Activated T-cell treated with anti-CD3 and anti-CD28 coated beads, Interleukin-2, amount 50 U/mL, for 48 hours (primary cell): Measurements from ENCODE around the gene RAB20.
A peak's percentile ranks its signal among the peaks of the same experiment; 100 is the strongest.
"Not testable (repeated sequence)": the region's sequence is repeated elsewhere in the genome, so short reads cannot be mapped to it uniquely, and the experiment has no call there.

Experiments
- DNase-seq, 2 experiments: peaks; one replicate each; pipeline ENCODE4 v3.0.0-alpha.2; 2020

The RAB20 gene

GRCh38 chr13:110561344-110562035 lies at the start of gene RAB20:
TSS of gene RAB20 (minus strand) at chr13:110561722. CDS start at chr13:110561519, 203 bp downstream.
- peak; percentile 56 to 67 for DNase-seq

GRCh38 chr13:110610955-110611595 lies 49.6 kb upstream of the RAB20 start:
- DNase-seq, result peak in 1 of 2 experiments; percentile 32

GRCh38 chr13:110607675-110608224 lies 46.2 kb upstream of the RAB20 start:
- DNase-seq, result no peak

GRCh38 chr13:110606281-110606680 lies 44.8 kb upstream of the RAB20 start:
- DNase-seq, result not testable (repeated sequence)

- no peak for DNase-seq
Observed at GRCh38 chr13:110605132-110605531, 43.6 kb upstream of the RAB20 start.

GRCh38 chr13:110600980-110601379 lies 39.5 kb upstream of the RAB20 start:
- no peak for DNase-seq

- no peak for DNase-seq
Observed at GRCh38 chr13:110600261-110600819, 38.8 kb upstream of the RAB20 start.

GRCh38 chr13:110597041-110597689 lies 35.6 kb upstream of the RAB20 start:
- no peak for DNase-seq

GRCh38 chr13:110593430-110594130 lies 32.1 kb upstream of the RAB20 start:
- DNase-seq, result no peak

- DNase-seq, result no peak
Observed at GRCh38 chr13:110592665-110593064, 31.1 kb upstream of the RAB20 start.

- no peak for DNase-seq
Observed at GRCh38 chr13:110590577-110590976, 29.1 kb upstream of the RAB20 start.

- no peak for DNase-seq
Observed at GRCh38 chr13:110589793-110590390, 28.4 kb upstream of the RAB20 start.

GRCh38 chr13:110583178-110583865 lies 21.8 kb upstream of the RAB20 start:
- no peak for DNase-seq

- DNase-seq, result no peak
Observed at GRCh38 chr13:110582421-110582954, 21.0 kb upstream of the RAB20 start.

- no peak for DNase-seq
Observed at GRCh38 chr13:110581506-110582185, 20.1 kb upstream of the RAB20 start.

- DNase-seq, result no peak
Observed at GRCh38 chr13:110580800-110581199, 19.3 kb upstream of the RAB20 start.

GRCh38 chr13:110578363-110578762 lies 16.8 kb upstream of the RAB20 start:
- no peak for DNase-seq

- DNase-seq, result no peak
Observed at GRCh38 chr13:110576736-110577476, 15.4 kb upstream of the RAB20 start.

GRCh38 chr13:110576070-110576394 lies 14.5 kb upstream of the RAB20 start:
- no peak for DNase-seq
